D341Med (cell line): ENCODE measurements around the gene OR4A5.
"Not testable (repeated sequence)": the region's sequence is repeated elsewhere in the genome, so short reads cannot be mapped to it uniquely, and the experiment has no call there.

Experiments
- DNase-seq: peaks from one replicate; pipeline ENCODE4 v3.0.0; 2012; ENCODE audit warnings: low spot score

Gene OR4A5, protein sequence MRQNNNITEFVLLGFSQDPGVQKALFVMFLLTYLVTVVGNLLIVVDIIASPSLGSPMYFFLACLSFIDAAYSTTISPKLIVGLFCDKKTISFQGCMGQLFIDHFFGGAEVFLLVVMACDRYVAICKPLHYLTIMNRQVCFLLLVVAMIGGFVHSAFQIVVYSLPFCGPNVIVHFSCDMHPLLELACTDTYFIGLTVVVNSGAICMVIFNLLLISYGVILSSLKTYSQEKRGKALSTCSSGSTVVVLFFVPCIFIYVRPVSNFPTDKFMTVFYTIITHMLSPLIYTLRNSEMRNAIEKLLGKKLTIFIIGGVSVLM

DNA sequence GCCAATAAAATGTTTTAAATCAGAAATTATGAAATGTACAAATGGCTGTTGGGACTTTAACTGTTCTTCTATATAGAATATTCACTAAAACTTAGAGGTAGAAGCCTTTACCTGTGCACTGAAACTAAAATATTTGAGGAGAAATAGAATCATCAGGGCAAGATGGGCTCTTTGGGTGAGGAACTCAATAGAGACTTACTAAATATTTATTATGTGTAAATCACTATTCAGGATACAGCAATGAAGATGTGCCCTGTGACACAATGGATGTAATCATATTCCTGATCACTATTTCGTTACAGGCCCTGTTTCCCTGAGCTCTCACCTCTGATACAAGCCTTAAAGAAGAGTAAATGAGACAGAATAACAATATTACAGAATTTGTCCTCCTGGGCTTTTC, at the start of gene OR4A5:
Gene OR4A5 (plus strand): TSS at position 301 of the 400 bp plus-strand sequence. CDS start 53 bp downstream, at position 354.
- not testable (repeated sequence) for DNase-seq

DNA sequence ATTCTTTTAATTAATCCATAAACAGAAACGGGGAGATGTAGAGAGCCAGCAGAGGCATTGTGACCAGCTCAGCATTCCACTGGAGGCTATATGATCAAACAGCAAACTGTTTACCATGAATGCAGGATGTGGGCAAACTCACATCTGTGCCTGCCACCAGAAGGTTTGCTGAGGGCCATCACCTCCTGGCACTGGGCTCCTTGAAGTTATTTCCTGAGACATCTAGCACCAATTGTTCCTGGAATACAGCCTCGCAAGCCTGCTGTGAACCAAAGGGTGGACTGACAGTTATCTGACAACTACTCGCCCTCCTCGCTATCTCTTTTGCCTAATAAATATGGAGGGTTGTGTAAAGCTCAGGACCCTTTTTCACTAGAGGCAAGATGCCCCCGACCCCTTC, 13.5 kb downstream of the OR4A5 start:
- not testable (repeated sequence) for DNase-seq
